GM21447 (cell line): ENCODE data around the gene DNAH8.
"Not testable (repeated sequence)": the region's sequence is repeated elsewhere in the genome, so short reads cannot be mapped to it uniquely, and the experiment has no call there.

Source experiments
- ATAC-seq: cut with Tn5 transposase; IDR thresholded peaks from one replicate; pipeline ENCODE4 v1.9.1; 2021; ENCODE audit not compliant: unreplicated experiment

DNAH8 gene

DNA sequence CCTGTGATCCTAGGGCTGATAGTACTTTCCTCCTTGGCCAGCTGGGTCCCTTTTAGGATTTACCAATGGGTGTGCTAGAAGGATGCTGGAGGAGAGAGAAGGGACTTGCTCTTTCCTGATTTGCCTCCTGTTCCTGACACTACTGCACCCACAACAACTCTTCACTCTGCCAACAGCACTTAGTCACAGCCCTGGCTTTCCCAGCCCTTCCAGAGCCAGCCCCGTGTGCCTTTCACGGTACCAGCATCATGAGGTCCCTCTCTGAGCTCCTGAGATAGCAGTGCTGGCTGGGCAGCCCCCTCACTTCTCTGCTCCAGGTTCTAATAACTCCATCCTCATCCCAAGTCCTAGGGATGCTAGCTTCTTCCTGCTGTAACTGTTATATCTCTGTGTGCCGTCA is 80.9 kb downstream of the DNAH8 start:
- ATAC-seq = no peak

DNA sequence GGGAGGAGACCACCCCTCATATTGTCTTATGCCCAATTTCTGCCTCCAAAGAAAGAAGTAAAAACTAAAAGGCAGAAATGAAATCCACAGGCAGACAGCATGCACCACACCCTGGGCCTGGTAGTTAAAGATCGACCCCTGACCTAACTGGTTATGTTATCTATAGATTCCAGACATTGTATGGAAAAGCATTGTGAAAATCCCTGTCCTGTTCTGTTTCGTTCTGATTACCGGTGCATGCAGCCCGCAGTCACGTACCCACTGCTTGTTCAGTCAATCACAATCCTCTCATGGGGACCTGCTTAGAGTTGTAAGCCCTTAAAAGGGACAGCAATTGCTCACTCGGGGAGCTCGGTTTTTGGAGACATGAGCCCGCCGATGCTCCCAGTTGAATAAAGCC is 81.3 kb downstream of the DNAH8 start:
- not testable (repeated sequence) for ATAC-seq

GRCh38 chr6:38796850-38797249 is 81.7 kb downstream of the DNAH8 start:
- no peak for ATAC-seq

GRCh38 chr6:38797391-38797790 is 82.3 kb downstream of the DNAH8 start:
- ATAC-seq = no peak

DNA sequence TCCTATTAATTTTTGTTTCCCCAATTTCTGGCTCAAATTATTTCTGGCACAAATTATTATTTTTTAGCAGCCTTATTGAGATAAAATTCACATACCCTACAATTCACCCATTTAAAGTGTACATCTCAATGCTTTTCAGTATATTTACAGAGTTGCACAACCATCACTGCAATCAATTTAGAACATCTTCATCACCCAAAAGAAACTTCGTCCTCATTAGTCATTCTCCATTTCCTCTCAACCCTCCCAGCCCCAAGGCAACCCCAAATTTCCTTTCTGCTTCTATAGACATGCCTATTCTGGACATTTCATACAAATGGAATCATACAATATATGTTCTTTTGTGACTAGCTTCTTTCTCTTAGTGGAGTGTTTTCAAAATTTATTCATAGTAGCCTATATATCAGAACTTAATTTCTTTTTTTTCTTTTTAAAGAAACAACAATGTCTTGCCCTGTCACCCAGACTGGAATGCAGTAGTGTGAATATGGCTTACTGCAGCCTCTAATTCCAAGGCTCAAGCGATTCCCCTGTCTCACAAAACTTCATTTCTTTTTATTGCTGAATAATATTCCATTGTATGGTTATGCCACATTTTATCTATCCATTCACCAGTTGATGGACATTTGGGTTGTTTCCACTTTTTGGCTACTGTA is 84.5 kb downstream of the DNAH8 start:
- ATAC-seq = no peak

GRCh38 chr6:38801305-38801704 is 86.2 kb downstream of the DNAH8 start:
- ATAC-seq = no peak

DNA sequence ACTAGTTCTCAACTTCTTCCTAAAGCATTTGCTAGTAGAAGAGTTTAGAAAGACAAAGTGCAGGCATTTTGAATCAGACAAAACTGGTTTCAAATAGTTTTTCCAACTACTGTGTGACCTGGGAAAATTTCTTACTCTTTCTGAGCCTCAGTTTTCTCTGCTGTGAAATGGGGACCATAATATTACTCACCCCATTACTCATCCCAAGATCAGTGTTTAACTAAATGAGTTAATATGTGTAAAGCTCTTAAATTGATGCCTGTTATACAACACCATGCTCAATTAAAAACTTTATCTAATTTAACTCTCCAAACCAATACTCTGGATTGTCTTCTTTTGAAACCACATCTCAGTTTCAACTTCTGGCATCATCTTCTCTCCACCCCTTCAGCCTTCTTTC is 87.4 kb downstream of the DNAH8 start:
- ATAC-seq = no peak

- ATAC-seq = no peak
Measured at GRCh38 chr6:38803129-38803528, 88.0 kb downstream of the DNAH8 start.

DNA sequence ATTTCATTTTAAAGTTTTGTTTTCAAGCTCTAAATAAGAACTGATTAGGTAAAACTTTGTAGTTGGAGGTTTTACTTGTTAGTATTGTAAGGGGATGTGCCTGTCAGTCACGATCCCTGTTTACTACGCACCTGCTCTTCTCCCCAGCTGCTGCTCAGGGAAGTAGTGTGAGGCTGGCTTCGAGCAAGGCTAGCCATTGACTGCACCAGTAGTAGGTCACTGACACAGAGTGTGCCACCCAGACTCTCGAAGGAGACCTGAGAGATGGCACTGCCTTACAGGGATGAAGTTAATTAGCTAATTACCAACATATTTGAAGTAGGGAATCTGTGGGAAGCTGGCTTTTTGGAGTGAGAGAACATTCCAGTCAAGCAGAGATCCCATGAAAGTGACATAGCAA is 89.2 kb downstream of the DNAH8 start:
- ATAC-seq = no peak

GRCh38 chr6:38805127-38805655 is 90.1 kb downstream of the DNAH8 start:
- no peak for ATAC-seq

- peak; percentile 22 for ATAC-seq
Measured at GRCh38 chr6:38805692-38806091, 90.6 kb downstream of the DNAH8 start.

DNA sequence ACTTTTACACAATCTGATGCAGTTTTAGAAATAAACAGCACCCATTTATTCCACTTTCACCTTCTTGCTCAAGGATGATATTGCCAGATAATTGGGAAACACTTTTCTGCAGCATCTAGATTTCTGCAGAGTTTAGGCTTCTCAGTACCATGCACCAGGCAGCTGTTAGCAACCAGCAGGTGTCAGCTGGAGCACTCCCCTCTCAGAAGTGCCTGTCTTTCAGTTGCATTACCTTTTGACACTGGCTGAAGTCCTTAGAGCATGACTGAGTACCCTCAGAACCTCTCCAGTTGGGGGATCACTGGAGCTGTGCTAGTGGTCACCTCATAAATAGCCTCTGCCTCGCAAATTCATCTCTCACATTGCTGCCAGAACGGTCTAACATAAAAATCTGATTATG is 91.2 kb downstream of the DNAH8 start:
- ATAC-seq = peak; percentile 80

- ATAC-seq = no peak
Measured at GRCh38 chr6:38806833-38807232, 91.7 kb downstream of the DNAH8 start.

GRCh38 chr6:38808039-38808438 is 92.9 kb downstream of the DNAH8 start:
- ATAC-seq = no peak

- ATAC-seq = no peak
Measured at GRCh38 chr6:38813041-38813823, 98.1 kb downstream of the DNAH8 start.

DNA sequence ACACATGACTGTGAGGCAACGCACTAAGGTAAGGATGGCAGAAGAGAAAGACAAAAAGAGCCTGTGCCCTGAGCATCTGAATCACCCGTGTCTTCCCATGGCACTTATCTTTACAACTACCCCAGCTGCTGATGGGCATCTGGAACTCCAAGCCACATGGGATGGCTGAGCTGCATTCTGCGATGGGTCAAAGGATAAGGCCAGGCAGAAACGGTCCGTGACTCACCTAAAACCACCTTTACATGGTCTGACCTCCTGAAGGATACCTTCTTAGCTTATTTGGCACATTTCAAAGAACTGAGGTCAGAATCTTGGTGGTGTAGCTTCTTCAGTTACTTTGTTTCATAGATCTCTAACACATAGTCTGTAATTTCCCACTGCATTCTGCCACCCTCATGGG is 99.7 kb downstream of the DNAH8 start:
- no peak for ATAC-seq

GRCh38 chr6:38815250-38815649 is 100.1 kb downstream of the DNAH8 start:
- ATAC-seq = no peak

GRCh38 chr6:38818691-38819090 is 103.6 kb downstream of the DNAH8 start:
- no peak for ATAC-seq

GRCh38 chr6:38822963-38823362 is 107.9 kb downstream of the DNAH8 start:
- no peak for ATAC-seq

- ATAC-seq = no peak
Measured at GRCh38 chr6:38824243-38824894, 109.3 kb downstream of the DNAH8 start.

- ATAC-seq = no peak
Measured at GRCh38 chr6:38827024-38827423, 111.9 kb downstream of the DNAH8 start.

DNA sequence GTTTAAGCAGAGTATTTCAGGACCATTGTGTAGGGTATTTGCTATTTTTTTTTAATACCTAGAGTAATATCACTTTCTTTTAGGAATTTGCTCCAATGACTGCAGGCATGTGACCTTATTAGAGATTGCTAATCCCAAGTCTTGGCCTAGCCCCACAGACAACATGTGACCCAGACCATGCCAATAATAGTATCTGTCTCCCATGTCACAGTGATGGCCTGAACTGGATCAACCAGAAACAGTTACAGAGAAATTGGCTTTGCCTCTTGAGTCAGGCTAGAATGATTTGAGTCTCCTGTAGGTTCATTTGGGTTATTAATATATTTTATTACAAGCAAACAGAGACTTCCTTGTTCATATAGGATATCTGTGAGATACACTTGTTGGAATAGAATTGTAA is 116.8 kb downstream of the DNAH8 start:
- no peak for ATAC-seq
